ENCODE measurements around the gene DGKG.

The DGKG gene

GRCh38 chr3:186247821-186248814 is 113.9 kb downstream of the DGKG start:
- intact Hi-C loops (cut with DNase I; ENCODE audit: low total_unique reads), result no loop called here
- DNase-seq, result peak in 1 of 2 donors; percentile 52

DNA sequence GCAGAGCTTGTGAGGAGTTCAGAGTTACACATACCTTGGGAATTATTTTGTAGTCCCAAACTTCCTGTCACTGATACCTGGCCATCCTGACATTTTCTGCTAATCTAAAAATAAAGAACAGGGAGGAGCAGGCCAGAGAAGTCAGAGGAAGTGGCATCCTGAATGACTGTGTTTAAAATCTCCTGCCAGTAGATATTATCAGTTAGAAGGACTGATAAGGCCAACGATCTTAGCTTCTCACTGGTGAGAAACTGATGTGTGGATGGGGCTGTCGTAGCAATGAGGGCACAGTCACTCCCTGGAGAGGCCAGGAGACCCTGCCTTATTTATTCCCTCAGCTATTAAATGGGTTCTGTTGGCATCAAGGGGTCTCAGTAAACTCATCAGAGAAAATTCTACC is 115.1 kb downstream of the DGKG start:
- TF ChIP-seq CTCF (IDR thresholded peaks at IDR 0.05), result no peak
- no peaks in the 10 kb centered on the region for H3K9me3 ChIP-seq
- no peaks in the 10 kb centered on the region for H3K27me3 ChIP-seq
- H3K27ac ChIP-seq, result no peak overlapping the region
- H3K4me3 ChIP-seq, result no peak overlapping the region
- intact Hi-C loops (cut with DNase I; ENCODE audit: low total_unique reads), result no loop called here
- H3K4me1 ChIP-seq, result peaks cover 0 to 10% (median 2%) of the 10 kb centered on the region in 4 donors
- H3K36me3 ChIP-seq, result peaks cover 0 to 23% (median 19%) of the 10 kb centered on the region in 3 donors
- DNase-seq, result no peak

More at GRCh38 chr3:186247821-186248814, 113.9 kb downstream of the DGKG start:
- no peak for TF ChIP-seq CTCF (IDR thresholded peaks at IDR 0.05)
- H3K36me3 ChIP-seq, result peaks cover 0 to 28% (median 24%) of the 10 kb centered on the region in 3 donors
- no peak overlapping the region for H3K27ac ChIP-seq
- peaks cover 0 to 1% (median 0%) of the 10 kb centered on the region in 4 donors for H3K4me1 ChIP-seq
- H3K4me3 ChIP-seq, result no peak overlapping the region
- no peaks in the 10 kb centered on the region for H3K27me3 ChIP-seq
- no peaks in the 10 kb centered on the region for H3K9me3 ChIP-seq

DNA sequence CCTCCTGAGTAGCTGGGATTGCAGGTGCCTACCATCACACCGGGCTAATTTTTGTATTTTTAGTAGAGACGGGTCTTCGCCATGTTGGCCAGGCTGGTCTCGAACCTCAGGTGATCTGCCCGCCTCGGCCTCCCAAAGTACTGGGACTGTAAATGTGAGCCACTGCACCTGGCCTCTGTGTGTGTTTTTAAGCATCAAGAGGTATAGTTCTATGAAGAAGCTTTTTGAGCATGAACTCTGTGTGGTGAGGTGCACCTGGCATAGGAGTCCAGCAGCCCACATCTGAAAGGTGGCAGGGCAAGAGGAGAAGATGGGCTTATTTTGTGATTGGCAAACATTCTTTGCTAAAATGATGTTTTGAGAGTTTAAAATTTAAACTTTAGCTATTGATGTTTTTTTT is 118.0 kb downstream of the DGKG start:
- intact Hi-C loops (cut with DNase I; ENCODE audit: low total_unique reads), result loop anchor here (5.0 kb wide), 1 partner anchor 262 kb away; no protein-coding TSS in a partner anchor
- Histone ChIP-seq H3K36me3 (peaks cover 0 to 13% (median 8%) of the 10 kb centered on the region in 3 donors), H3K9me3 (no peaks in the 10 kb centered on the region), H3K4me1 (peaks cover 0 to 10% (median 2%) of the 10 kb centered on the region in 4 donors), H3K27ac (no peak overlapping the region), H3K4me3 (no peak overlapping the region), H3K27me3 (no peaks in the 10 kb centered on the region)
- no peak for TF ChIP-seq CTCF (IDR thresholded peaks at IDR 0.05)
- DNase-seq, result no peak

DNA sequence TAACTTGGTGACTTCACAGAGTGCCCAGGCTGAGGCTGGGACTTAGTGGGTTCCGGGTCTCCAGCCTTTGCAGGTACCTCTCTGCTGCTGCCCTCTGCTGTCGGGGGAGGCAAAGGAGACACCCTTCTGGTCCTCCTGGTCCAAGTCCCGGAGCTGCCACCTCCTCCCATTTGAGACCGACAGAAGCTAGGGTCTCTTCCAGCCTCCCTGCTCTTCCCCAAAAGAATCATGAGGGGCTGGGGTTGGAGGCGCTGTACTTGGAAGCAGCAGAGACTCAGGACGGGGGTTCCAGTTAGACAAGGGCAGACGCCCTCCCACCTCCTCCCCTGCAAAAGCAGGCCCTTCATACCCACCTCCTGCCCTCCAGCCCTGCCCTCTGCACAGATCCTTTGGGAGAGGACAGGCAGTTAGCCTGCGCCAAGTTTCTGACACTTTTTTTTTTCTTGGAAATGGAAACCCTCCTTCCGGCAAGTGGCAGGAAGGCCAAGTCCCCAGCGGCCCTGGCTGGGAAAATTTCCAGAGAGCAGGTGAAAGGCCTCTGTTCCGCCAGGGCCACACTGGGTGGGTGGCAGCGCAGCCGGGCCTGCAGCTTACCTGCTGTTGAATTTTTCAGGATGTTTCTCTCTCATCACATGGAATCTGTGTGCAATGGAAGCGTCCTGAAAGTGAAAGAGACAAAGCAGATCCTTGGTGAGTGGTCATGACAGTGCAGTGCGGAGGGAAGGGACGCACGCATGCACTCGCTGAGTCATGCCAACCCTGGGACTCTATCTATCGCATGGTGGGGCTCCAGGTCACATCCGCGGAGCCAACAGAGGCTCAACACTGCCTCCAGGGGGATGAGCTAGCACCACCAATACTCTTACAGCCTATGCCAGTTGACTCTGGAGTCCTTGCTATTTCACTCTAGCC is 119.9 kb downstream of the DGKG start:
- no peaks in the 10 kb centered on the region for H3K27me3 ChIP-seq
- intact Hi-C loops (cut with DNase I; ENCODE audit: low total_unique reads), result loop anchor here (5.0 kb wide), 1 partner anchor 260 kb away; no protein-coding TSS in a partner anchor
- peaks cover 0 to 8% (median 3%) of the 10 kb centered on the region in 3 donors for H3K36me3 ChIP-seq
- H3K27ac ChIP-seq, result no peak overlapping the region
- DNase-seq, result peak; percentile 65 to 77
- peak; percentile 19 to 25 for TF ChIP-seq CTCF (IDR thresholded peaks at IDR 0.05)
- H3K4me1 ChIP-seq, result peaks cover 0 to 10% (median 2%) of the 10 kb centered on the region in 4 donors
- no peaks in the 10 kb centered on the region for H3K9me3 ChIP-seq
- H3K4me3 ChIP-seq, result peak overlapping the region; percentile 5 to 32

- H3K4me3 ChIP-seq, result no peak overlapping the region
- TF ChIP-seq CTCF (IDR thresholded peaks at IDR 0.05), result no peak
- no peaks in the 10 kb centered on the region for H3K27me3 ChIP-seq
- H3K36me3 ChIP-seq, result peaks cover 0 to 3% (median 3%) of the 10 kb centered on the region in 3 donors
- no peak for DNase-seq
- H3K4me1 ChIP-seq, result peaks cover 0 to 10% (median 2%) of the 10 kb centered on the region in 4 donors
- intact Hi-C loops (cut with DNase I; ENCODE audit: low total_unique reads), result no loop called here
- no peak overlapping the region for H3K27ac ChIP-seq
- H3K9me3 ChIP-seq, result no peaks in the 10 kb centered on the region
Observed at GRCh38 chr3:186239321-186239720, 122.7 kb downstream of the DGKG start.

Measured in tibial artery (tissue), 4 donors.